Neural progenitor cell (in vitro differentiated cells): Measurements from ENCODE around the gene TCF3.

Source experiments
- EZH2 ChIP-seq: fragments of 200-600 bp; sonication (generic); IDR thresholded peaks from 2 replicates; pipeline ENCODE4 v1.6.1; 2017; ENCODE audit warnings: antibody characterized with exemption, mild to moderate bottlenecking, moderate library complexity
- TF ChIP-seq, protein P1 (sequence below): fragments of 200-600 bp; sonication (generic); IDR thresholded peaks from 2 replicates; pipeline ENCODE4 v1.5.1; 2017; ENCODE audit warnings: antibody characterized with exemption, mild to moderate bottlenecking

DNA sequence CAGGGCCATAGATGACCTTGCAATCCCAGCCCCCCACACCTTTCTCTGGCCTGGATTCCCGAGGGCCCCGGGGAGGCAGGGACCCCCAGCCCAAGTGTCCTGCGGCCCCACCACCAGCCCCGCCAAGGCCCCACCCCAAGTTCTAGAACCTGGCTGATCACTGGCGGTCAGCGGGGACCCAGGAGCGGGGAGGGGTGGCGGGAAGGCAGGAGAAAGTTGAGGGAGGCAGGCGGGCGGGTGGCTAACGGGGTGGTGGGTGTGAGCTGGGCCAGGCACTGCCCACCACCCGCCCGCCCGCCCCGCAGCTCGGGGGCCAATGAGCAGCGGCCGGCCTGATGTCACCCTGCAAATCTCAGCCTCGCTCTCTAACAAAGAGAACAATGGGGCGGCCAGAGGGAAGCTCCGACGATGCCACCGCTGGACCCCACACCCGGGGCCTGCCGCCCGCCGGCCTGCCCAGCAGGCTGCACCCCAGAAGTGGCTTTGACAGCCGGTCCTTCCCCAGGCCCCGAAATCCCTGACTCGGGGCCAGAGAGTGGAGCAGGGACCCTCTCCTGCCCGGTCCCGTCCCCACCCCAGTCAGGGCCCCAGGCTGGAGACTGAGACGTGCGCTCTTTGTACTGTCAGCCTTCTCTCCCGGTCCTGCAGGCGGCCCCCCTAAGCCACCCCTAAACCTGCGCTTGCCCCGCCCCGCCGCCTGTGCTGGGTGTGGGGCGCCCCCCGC lies 85.9 kb downstream of the TCF3 start:
- TF ChIP-seq, protein P1, sequence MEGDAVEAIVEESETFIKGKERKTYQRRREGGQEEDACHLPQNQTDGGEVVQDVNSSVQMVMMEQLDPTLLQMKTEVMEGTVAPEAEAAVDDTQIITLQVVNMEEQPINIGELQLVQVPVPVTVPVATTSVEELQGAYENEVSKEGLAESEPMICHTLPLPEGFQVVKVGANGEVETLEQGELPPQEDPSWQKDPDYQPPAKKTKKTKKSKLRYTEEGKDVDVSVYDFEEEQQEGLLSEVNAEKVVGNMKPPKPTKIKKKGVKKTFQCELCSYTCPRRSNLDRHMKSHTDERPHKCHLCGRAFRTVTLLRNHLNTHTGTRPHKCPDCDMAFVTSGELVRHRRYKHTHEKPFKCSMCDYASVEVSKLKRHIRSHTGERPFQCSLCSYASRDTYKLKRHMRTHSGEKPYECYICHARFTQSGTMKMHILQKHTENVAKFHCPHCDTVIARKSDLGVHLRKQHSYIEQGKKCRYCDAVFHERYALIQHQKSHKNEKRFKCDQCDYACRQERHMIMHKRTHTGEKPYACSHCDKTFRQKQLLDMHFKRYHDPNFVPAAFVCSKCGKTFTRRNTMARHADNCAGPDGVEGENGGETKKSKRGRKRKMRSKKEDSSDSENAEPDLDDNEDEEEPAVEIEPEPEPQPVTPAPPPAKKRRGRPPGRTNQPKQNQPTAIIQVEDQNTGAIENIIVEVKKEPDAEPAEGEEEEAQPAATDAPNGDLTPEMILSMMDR: no peak
- TF ChIP-seq EZH2: no peak
